Measurements from ENCODE around the gene TTF2.

TTF2 gene

DNA sequence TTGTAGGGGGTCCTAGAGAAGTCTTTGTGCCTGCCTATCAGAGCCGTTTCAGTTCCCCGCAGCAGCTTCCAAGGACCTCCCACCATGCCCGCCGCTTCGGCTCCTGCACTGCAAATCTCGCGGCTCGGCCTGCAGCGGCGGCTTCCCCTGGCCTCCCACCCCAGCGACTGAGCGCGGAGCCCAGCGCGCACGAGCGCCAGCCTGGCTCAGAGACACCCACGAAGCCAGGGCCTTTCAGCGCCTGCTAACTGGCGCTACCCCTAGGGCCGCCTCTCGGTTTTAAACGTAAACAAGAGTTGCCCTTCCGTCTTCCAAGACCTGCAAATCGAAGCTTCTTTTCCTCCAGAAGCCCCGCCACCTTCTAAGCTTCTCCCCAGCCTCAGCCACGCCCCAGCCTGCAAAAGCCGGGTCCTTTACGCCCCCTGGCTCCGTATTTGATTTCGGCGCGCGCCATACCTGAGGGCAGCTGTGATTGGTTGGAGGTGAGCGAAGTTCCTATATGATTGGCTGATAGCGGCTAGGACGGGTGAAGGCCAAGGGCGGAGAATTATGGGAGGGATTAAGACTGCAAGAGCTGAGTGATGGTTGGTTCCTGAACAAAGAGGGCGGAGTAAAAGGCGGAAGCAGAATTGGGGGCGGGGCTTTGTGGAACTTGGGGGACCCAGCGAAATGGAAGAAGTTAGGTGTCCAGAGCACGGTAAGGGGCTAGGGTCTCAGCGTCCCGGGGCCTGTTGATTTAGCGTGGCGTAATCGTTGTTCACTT is at the start of gene TTF2:
Gene TTF2, plus strand, starts transcription at position 649 of the 763 bp plus-strand sequence. Its CDS starts 21 bp downstream, at position 670.
- peak; percentile 99 for DNase-seq

DNA sequence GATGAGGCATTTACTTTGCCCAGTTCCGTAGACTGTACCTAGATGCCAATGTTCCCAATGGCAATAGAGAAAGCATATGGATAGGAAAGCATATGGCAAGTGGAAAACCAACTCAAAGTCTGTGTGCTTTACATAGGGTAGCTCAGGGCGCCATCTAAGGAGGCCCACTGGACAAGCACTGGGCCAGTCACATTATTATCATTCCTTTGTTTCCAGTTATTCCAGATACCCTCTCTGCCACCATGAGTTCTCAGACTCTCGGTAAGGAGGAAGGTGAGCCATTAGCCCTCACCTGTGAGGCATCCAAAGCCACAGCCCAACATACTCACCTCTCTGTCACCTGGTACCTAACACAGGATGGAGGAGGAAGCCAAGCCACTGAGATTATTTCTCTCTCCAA is 48.8 kb upstream of the TTF2 start:
- no peak for DNase-seq

DNA sequence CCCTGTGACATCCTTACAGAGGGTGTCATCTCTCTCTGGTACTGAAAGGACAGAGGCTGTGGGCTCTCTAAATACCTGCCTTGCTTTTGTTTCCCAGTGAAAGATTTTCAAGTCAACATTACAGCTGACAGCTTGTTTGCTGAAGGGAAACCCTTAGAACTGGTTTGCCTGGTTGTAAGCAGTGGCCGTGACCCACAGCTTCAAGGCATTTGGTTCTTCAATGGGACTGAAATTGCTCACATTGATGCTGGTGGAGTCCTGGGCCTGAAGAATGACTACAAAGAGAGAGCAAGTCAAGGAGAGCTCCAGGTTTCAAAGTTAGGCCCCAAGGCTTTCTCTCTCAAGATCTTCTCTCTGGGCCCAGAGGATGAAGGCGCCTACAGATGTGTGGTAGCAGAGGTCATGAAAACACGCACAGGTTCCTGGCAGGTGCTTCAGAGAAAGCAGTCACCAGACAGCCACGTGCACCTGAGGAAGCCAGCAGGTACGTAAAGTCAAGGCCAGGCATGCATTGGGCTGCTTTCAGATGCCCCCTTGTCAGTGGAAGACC is 46.7 kb upstream of the TTF2 start:
- DNase-seq = no peak

DNA sequence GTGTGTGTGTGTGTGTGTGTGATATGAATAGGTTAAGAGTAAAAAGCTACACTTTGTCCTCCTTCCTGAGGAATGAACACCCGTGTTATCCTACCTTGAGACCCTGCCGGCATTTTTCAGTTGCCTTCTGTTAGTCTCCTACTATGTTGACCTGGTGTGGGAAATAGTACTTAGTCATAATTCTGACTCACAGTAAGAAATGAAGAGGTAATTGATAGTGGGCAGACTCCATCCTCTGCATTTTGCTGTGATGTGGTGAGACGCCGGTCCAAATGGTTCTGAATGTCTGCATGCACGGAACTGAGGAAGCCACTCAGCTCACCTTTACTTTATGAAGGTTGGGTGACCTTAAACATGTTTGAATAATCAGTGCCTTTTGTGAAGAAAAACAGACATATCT is 45.9 kb upstream of the TTF2 start:
- DNase-seq = no peak

DNA sequence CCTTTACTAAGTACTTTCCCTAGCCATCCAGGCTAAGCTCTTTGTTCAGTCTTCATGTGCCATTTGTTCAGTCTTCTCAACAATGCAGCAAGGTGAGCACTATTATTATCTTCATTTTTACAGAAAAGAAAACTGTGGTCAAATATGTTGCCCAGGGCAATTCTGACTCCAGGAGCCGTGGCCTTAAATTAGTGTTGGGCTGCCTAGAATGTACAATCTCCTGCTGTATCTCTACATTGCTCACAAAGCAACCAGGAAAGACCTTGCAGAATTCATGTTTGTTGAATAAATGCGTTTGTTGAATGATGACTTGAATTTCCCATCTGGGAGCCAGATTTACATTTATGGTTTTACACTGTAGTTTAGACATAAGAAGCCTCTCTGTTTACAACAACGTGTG is 44.4 kb upstream of the TTF2 start:
- DNase-seq = no peak

DNA sequence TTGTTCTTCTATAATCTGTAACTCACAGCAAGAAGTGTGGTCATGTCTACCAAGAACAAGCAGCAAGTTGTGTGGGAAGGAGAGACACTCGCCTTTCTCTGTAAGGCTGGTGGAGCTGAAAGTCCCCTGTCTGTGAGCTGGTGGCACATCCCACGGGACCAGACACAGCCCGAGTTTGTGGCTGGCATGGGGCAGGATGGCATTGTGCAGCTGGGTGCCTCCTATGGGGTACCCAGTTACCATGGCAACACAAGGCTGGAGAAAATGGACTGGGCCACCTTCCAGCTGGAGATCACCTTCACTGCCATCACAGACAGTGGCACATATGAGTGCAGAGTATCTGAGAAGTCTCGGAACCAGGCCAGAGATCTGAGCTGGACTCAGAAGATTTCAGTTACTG is 43.1 kb upstream of the TTF2 start:
- DNase-seq = no peak

DNA sequence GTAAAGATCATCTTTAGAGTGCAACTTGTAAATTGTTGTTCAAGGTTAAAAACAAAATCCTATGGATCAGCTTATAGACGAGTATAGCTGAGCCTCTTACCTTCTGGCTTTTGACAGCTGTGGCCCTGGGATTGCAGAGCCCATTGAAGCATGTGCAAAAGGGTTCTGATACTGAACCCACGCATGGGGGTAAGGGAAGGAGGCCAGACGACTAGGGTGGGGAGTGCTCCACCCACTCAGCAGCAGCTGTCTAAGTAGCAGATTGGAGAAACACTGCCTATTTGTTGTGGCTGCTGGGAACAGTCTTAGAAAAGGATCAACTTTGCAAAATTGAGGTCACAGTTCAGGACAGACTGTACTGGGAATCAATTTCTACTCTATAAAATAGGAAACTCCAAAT is 42.5 kb upstream of the TTF2 start:
- peak; percentile 4 for DNase-seq

DNA sequence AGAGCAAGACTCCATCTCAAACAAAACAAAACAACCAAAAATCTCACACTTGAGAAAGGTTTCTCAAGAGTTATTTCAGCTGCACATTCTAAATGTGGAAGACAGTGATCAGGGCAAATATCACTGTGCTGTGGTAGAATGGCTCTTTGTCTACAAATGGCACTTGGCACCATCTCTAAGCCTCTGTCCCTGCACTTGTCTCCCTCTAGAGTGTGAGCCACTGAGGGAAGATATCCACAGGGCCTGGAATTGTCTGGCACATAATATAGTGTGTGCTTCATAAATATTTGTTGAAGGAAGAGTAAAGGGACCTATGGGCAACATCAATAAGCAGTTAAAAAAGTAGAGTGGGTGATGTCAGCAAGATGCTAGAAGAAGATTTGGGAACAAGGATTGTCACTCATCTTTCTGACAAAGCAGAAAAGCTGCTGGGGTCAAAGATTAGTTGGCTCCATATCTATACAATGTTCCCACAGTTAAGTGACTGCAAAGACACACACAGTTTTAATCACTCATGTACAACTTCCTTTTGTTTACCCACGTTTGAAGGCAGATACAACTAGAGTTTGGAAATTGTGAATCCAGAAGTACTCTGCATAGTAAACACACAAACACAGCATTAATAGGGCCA is 39.5 kb upstream of the TTF2 start:
- no peak for DNase-seq

DNA sequence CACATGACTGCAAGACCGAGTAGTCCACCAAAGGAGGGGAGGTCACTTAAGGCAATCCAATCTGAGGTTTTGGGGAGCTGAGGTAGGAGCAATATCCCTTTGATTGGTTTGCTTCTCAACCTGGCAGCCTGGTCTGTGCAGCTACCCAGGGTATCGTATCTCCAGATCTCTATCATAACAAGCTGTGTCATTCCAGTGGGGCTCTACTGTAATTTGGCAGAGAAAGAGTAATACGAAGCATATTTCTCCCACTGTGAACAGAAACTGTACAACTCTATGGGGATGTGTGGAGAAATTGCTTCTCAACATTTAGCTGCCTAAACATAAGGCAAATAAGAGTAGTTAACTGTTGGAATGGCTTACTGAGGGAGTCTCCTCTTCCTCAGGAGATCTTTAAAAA is 38.0 kb upstream of the TTF2 start:
- no peak for DNase-seq

DNA sequence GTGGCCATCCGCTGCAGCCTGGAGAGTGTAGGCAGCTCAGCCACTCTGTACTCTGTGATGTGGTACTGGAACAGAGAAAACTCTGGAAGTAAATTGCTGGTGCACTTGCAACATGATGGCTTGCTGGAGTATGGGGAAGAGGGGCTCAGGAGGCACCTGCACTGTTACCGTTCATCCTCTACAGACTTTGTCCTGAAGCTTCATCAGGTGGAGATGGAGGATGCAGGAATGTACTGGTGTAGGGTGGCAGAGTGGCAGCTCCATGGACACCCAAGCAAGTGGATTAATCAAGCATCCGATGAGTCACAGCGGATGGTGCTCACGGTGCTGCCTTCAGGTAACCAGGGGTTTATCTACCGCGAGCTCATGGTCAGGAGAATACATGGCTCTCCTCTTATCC is 34.6 kb upstream of the TTF2 start:
- DNase-seq = no peak

DNA sequence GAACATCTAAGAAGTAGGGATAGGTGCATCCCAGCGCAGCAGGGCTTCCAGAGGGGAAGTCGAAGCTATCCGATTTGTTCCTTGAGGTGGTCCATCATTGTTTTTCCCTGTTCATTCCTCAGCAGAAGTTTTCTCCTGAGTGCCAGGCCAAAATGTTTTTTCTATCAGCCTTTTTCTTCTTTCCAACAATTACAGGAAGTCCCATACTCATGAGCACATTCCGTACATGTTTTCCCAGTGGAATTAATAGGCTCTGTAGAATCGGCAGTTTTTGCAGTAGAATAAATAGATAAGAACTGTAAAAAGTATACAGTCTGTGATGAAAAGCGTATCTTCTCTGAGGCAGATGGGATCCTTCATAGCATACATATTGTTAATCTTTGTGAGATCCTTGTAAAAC is 33.8 kb upstream of the TTF2 start:
- DNase-seq = no peak

DNA sequence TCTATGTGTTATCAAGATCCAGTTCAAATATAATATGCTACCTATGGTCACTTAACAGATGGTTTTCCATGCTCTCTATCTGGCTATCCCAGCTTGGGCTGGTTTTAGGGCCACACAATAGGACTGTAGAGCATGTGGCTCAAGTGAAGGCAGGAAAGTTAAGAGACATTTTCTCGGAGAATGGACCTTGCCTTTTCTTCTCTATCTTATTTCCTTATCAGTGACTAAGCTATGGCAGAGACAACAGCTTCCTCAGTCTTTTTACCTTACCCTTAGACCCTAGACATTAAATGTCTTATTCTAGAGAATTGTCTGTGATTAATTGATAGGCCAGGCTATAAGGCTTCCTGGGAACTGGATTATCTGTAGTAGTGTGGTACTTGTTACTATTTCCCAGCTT is 30.4 kb upstream of the TTF2 start:
- no peak for DNase-seq

DNA sequence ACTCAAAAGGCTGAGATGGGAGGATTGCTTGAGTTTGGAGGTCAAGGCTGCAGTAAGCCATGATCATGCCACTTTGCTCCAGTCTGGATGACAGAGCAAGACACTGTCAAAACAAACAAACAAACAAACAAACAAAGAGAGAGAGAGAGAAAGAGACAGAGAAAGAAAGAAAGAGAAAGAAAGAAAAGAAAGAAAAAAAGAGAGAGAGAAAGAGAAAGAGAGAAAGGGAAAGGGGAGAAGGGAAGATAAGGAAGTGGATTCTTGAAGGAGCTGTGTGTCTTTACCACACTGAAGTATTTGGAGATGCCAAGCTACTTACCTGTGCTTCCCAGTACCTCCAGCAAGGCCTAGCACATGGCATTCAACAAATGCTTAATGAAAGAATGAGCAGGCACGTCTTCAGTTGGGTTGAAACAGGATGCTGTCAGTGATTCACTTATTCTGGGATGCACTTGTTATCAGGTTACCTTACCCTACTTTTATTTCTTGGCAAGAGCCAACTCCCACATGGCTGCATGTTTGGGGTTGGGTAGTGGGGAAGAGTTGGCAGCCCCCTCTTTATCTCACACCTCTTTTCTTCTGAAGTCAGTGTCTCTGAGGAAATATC is 29.8 kb upstream of the TTF2 start:
- no peak for DNase-seq

DNA sequence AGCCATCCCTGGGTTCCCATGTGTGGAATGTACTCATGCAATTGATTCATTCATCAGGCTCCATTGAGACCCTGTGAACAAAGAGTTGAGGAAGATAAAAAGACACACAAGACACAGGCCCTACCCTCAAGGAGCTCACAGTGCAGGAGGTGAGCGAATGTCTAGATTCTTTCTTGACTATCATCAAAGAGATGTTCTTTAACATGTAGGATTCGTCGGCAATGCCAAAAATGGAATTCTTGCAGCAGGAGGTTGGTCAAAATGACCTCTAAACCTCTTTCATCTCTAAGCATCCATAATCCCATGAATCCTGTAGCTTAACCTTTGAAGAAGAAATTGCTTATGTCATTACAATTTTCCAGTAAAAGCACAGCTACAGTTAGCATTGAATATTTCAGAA is 27.9 kb upstream of the TTF2 start:
- no peak for DNase-seq

DNA sequence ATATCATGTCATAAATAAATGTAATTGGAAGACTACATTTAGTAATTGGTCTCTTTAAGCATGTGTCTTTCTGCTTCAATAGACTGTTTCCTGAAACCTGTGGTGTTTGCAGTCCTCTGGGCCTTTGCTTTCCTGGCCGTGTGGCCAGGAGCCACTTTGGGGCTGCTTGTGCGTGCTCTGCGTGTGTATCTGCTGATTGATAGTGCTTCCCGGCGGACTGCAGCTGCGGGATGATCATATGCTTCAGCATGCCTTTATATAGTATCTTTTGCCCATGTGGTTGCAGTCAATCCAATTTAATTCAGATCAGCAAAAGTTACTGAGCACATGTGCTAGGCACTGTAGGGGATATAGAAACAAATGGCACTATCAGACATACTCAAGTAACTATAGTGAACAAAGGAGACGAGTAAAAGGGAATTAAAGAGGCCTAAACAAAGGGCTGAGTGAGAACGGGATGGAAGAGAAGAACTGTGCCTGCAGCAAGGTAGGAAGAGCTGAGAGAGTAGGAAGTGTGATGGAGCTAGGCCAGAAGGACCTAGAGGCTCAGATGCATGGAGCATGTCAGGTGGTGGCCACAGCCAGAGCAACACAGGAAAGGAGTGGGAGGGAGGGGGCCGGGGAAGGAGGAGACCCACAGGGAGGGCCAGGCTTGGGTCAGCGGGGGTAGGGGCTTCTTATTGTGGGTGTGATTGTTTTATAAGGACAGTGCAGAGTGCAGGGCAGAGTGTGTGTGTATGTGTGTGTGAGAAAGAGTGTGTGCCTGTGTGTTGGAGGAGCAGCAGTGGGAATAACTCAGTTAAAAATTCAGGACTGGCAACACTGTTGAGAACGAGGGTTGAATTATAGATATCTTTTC is 27.2 kb upstream of the TTF2 start:
- DNase-seq = no peak

DNA sequence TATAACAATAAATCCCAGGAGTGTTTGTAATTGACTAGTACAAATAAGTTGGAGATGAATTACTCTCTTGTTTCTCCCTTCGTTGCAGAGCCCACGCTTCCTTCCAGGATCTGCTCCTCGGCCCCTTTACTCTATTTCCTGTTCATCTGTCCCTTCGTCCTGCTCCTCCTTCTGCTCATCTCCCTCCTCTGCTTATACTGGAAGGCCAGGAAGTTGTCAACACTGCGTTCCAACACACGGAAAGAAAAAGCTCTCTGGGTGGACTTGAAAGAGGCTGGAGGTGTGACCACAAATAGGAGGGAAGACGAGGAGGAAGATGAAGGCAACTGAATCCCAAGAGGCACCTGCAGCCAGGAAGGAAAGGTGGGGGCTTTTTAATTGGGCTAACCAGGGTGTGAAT is 26.4 kb upstream of the TTF2 start:
- DNase-seq = no peak

DNA sequence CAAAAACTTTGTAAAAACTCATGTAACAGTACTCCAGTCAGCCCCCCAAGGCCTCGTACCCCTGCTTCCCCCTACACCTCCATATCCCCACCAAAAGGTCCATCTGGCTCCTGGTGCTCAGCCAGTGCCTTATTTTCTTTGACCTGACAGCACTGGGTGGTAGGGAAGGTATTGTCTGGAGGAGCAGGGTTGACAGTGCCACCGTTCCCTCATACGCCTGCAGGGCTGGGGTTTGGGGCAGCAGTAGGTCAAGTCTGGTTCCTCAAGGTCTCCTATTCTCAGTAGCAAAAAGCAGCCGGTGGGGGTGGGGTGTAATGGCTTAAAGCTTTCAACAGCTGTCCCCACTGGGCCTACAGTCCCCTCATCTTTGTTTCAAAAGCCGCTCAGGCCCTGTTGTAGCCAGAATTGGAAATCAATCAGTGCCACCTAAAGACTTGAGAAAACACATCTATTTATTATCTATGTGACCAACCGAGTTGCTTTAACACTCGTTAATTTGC is 25.3 kb upstream of the TTF2 start:
- no peak for DNase-seq

DNA sequence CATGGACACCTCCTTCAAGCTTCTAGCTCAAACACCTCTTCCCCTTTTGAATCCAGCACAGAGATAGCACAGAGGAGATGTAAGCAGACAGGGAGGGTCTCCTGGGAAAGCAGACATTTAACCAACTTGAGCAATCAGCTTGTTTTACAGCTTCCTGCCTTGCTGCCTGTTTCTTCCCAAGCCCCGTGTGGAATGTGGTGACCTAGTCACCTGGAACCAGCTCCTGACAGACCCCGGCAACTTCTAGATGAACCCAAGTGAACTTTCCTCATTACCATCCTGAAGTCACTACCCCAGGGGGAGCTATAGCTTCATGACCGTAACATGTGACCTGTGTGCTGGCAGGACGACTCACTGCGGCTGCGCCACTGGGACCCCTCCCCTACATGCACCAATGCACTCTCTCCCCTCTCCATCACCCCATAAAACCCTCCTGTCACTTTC is 24.1 kb upstream of the TTF2 start:
- DNase-seq = no peak

DNA sequence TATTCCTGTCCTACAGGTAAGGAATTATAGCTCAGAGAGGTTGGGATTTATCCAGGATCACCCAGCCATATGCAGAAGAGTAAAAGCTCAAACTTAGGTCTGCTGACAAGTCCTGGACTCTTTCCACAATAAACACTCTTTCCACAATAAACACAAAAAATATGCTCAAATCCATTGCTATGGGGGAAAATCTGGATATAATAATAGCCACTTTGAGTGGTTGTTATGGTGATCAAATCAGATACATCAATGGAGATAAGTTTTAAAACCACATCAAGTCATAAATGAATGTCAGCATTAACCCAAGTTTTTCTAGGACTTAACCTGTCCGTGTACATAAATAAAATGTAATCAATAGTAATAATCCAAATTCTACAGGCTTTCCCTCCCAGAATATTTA is 22.3 kb upstream of the TTF2 start:
- no peak for DNase-seq

DNA sequence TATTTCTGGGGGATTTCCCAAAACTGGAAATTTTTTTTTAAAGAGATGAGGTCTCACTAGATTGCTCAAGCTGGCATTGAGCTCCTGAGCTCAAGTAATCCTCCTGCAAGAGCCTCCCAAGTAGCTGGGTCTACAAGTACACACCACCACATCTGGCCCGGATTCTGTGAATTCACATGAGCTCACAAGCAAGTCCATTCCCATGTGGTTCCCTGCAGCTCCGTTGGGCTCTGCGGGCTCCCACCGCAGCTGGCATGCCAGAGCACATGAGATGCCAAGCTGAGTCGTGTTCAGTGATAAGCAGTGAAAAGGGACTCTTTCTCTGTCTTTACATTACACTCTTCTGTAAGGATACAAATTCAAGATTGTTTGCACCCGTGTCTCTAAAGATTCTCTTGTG is 21.9 kb upstream of the TTF2 start:
- no peak for DNase-seq

DNA sequence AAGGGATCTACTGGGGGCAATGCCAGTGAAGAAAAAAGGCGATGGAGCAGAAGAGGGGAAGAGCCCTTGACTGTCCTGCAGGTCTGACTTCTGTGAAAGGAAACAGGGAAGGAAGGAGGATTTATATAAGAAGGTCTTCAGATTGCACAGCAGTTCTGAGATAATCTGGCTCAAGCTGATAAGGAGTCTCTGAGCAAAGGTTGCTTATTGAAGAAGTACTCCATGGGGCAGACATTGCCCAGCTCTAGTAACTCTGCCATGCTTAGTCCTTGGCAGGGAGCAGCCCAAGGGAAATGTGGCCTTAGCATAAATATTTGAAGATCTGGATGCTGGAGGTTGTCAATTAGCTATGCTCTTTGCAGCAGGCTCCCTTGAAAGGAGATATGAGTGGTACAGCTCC is 15.9 kb upstream of the TTF2 start:
- no peak for DNase-seq

DNA sequence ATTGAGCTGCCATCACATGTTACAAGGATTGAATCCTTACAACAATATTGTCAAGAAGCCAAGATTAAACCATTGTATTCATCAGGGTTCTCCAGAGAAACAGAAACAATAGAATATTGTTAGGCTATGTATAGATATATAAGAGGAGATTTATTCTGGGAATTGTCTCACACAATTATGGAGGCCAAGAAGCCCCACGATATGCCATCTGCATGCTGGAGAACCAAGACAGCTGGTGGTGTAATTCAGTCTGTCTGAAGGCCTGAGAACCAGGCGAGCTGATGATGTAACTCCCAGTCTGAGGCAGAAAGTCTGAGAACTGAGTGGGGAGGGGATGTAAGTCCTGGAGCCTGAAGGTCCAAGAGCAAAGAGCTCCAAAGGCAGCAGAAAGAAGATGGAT is 14.5 kb upstream of the TTF2 start:
- no peak for DNase-seq

DNA sequence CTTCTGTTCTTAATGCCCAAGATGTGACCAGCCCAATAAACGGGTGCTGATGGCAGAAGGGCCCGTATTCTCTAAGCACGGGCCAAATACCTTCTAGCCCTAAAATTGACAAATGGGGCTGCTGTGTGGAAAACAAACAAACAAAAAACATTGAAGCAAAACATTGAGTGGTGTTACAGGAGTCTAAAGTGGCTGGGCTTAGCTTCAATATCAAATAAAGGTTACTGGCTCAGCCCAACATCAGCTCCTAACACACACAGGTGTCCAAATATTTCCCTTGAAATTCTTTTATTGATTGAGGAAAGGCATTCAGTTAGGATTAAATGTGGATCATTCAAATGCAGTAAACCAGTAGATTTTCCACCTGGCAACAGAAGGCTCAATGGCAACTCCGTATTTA is 13.3 kb upstream of the TTF2 start:
- no peak for DNase-seq

Measured in NCI-H1694 treated with DMSO at 0.1 percent for 48 hours (cell line).